Measurements from ENCODE around the gene GET4.

The GET4 gene

DNA sequence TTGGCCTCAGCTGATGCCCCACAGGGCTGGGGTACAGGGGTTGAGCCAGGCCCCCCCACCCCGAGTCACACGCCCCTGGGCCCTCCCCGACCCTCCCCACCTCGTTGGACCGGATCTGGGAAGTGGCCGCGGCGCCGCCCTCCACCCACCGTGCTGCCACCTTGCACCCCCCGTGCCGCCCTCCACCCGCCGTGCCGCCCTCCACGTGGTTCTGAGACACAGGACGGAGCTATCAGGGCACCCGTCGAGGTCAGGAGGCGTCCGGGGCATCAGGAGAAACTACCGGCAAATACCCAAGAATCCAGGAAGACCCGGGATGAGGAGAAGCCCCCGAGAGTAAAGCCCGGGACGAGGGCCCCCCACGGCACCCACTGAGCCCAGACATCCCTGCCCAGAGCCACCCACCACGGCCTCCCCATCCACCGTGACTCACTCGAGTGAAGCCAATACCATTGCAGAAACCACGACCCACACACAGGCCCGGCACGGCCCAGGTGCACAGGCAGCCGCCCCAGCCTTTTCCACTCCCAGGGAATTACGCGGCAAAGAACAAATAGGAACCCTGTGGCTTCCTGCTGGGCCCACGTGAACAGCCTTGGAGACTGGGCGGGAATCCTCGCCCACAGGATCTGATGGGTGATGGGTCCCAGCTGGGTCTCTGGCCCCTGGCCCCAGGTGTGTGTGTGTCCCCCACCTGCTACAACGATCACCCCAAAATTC is 44.2 kb downstream of the GET4 start:
- TF ChIP-seq, protein P1, sequence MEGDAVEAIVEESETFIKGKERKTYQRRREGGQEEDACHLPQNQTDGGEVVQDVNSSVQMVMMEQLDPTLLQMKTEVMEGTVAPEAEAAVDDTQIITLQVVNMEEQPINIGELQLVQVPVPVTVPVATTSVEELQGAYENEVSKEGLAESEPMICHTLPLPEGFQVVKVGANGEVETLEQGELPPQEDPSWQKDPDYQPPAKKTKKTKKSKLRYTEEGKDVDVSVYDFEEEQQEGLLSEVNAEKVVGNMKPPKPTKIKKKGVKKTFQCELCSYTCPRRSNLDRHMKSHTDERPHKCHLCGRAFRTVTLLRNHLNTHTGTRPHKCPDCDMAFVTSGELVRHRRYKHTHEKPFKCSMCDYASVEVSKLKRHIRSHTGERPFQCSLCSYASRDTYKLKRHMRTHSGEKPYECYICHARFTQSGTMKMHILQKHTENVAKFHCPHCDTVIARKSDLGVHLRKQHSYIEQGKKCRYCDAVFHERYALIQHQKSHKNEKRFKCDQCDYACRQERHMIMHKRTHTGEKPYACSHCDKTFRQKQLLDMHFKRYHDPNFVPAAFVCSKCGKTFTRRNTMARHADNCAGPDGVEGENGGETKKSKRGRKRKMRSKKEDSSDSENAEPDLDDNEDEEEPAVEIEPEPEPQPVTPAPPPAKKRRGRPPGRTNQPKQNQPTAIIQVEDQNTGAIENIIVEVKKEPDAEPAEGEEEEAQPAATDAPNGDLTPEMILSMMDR (IDR thresholded peaks at IDR 0.05; ENCODE audit: low read depth, low read length) = no peak
- no peak for TF ChIP-seq EZH2phosphoT487 (IDR thresholded peaks at IDR 0.05; ENCODE audit: low read depth)
- Histone ChIP-seq H3K27ac (ENCODE audit: low read length) (no peak overlapping the region), H3K79me2 (ENCODE audit: low read length) (no peaks in the 10 kb centered on the region), H4K20me1 (ENCODE audit: insufficient read depth, low read length) (no peaks in the 10 kb centered on the region), H3K9ac (ENCODE audit: low read length) (no peak overlapping the region), H3K36me3 (replicated peaks; ENCODE audit: low read depth, low read length) (no peaks in the 10 kb centered on the region), H2AFZ (ENCODE audit: low read depth, low read length) (no peak overlapping the region), H3K9me3 (ENCODE audit: insufficient read depth, low read length) (no peaks in the 10 kb centered on the region), H3K4me2 (ENCODE audit: low read length) (no peak overlapping the region), H3K27me3 (ENCODE audit: low read depth, low read length) (peaks cover 21% of the 10 kb centered on the region), H3K4me3 (ENCODE audit: low read length) (no peak overlapping the region), H3K4me1 (ENCODE audit: low read length) (peaks cover 38% of the 10 kb centered on the region)

- Histone ChIP-seq H3K4me2 (ENCODE audit: low read length) (no peak overlapping the region), H3K4me3 (ENCODE audit: low read length) (no peak overlapping the region)
These were observed 44.7 kb downstream of the GET4 start for GRCh38 chr7:921071-921461.

GRCh38 chr7:921581-922333 is 45.4 kb downstream of the GET4 start:
- H4K20me1 ChIP-seq (ENCODE audit: insufficient read depth, low read length) = no peaks in the 10 kb centered on the region
- TF ChIP-seq EZH2phosphoT487 (IDR thresholded peaks at IDR 0.05; ENCODE audit: low read depth) = no peak
- TF ChIP-seq, protein P1 (IDR thresholded peaks at IDR 0.05; ENCODE audit: low read depth, low read length) = no peak
- H3K9ac ChIP-seq (ENCODE audit: low read length) = no peak overlapping the region
- no peaks in the 10 kb centered on the region for H3K9me3 ChIP-seq (ENCODE audit: insufficient read depth, low read length)
- no peak overlapping the region for H3K4me3 ChIP-seq (ENCODE audit: low read length)
- no peak overlapping the region for H3K27ac ChIP-seq (ENCODE audit: low read length)
- H3K4me2 ChIP-seq (ENCODE audit: low read length) = no peak overlapping the region
- H2AFZ ChIP-seq (ENCODE audit: low read depth, low read length) = no peak overlapping the region
- H3K36me3 ChIP-seq (replicated peaks; ENCODE audit: low read depth, low read length) = no peaks in the 10 kb centered on the region
- H3K27me3 ChIP-seq (ENCODE audit: low read depth, low read length) = peaks cover 33% of the 10 kb centered on the region
- H3K79me2 ChIP-seq (ENCODE audit: low read length) = no peaks in the 10 kb centered on the region
- peaks cover 51% of the 10 kb centered on the region for H3K4me1 ChIP-seq (ENCODE audit: low read length)

More at GRCh38 chr7:921071-921461, 44.7 kb downstream of the GET4 start:
- no peak overlapping the region for H2AFZ ChIP-seq (ENCODE audit: low read depth, low read length)
- no peaks in the 10 kb centered on the region for H3K36me3 ChIP-seq (replicated peaks; ENCODE audit: low read depth, low read length)
- no peak overlapping the region for H3K27ac ChIP-seq (ENCODE audit: low read length)
- TF ChIP-seq, protein P1 (IDR thresholded peaks at IDR 0.05; ENCODE audit: low read depth, low read length) = no peak
- TF ChIP-seq EZH2phosphoT487 (IDR thresholded peaks at IDR 0.05; ENCODE audit: low read depth) = no peak
- H3K4me1 ChIP-seq (ENCODE audit: low read length) = peaks cover 44% of the 10 kb centered on the region
- no peaks in the 10 kb centered on the region for H4K20me1 ChIP-seq (ENCODE audit: insufficient read depth, low read length)
- H3K9ac ChIP-seq (ENCODE audit: low read length) = no peak overlapping the region
- peaks cover 27% of the 10 kb centered on the region for H3K27me3 ChIP-seq (ENCODE audit: low read depth, low read length)
- H3K79me2 ChIP-seq (ENCODE audit: low read length) = no peaks in the 10 kb centered on the region
- no peaks in the 10 kb centered on the region for H3K9me3 ChIP-seq (ENCODE audit: insufficient read depth, low read length)

DNA sequence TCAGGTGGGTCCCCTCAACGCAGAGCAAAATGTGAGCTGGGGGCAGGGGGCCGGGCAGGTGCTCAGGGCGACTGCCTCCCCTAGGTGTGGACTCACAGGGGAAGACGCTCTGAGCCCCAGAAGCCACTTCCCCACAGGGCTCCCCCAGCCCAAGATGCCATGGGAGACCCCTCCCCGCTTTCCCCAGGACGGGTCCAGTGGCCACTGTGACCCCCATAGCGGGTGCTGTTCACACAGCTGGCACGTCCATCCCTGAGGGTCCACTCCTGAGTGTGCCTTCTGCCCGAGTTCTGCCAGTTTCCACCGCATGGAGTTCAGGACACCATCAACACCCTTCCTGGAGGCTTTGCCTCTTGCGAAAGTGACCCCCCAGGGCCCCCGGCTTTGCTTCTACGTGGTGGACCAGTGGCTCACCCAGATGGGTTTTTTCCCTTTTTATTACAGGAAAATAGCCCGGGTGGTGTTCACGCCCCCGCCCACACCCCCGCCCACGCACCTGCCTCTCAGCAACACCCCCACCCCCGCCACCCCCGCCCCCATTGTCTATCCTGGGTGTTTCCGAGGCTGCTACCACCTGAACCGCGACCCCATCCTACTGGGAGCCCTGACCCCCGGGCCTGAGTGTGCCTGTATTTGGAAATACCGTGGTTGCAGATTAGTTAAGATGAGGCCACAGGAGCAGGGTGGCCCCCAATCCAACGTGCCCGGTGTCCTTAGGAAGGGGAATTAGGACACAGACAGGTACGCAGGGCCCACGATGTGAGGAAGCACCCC is 46.2 kb downstream of the GET4 start:
- TF ChIP-seq EZH2phosphoT487 (IDR thresholded peaks at IDR 0.05; ENCODE audit: low read depth) = no peak
- TF ChIP-seq, protein P1 (IDR thresholded peaks at IDR 0.05; ENCODE audit: low read depth, low read length) = no peak
- Histone ChIP-seq H3K27ac (ENCODE audit: low read length) (no peak overlapping the region), H3K4me2 (ENCODE audit: low read length) (peak overlapping the region; percentile 85), H3K9ac (ENCODE audit: low read length) (peak overlapping the region; percentile 35), H4K20me1 (ENCODE audit: insufficient read depth, low read length) (no peaks in the 10 kb centered on the region), H2AFZ (ENCODE audit: low read depth, low read length) (no peak overlapping the region), H3K27me3 (ENCODE audit: low read depth, low read length) (peaks cover 40% of the 10 kb centered on the region), H3K4me3 (ENCODE audit: low read length) (peak overlapping the region; percentile 77), H3K36me3 (replicated peaks; ENCODE audit: low read depth, low read length) (no peaks in the 10 kb centered on the region), H3K9me3 (ENCODE audit: insufficient read depth, low read length) (no peaks in the 10 kb centered on the region), H3K79me2 (ENCODE audit: low read length) (no peaks in the 10 kb centered on the region), H3K4me1 (ENCODE audit: low read length) (peaks cover 58% of the 10 kb centered on the region)
